H1 (cell line): ENCODE data around the gene PKP1. TPM values are rescaled to one million over a fixed set of nuclear protein-coding genes. Genes with fewer than 3 reads are reported as not detected.

Source experiments
- CTCF ChIA-PET: fragments of 300-600 bp; sonication (Branson Sonifier 250); formaldehyde crosslinking; loops from one replicate; lab custom pipeline; 2021; ENCODE audit not compliant: partially characterized antibody; lab: Charles Lee
- POLR2A ChIA-PET: fragments of 300-600 bp; sonication (Branson Sonifier 250); formaldehyde crosslinking; loops from one replicate; lab custom pipeline; 2021; ENCODE audit warnings: inconsistent platforms; ENCODE audit not compliant: partially characterized antibody; lab: Charles Lee
- DNase-seq, 2 experiments: peaks; one replicate each; pipeline versions ENCODE4 v3.0.0 to v3.0.0-alpha.2; 2010 to 2022; ENCODE audit warnings: low spot score in 2 of 2, low read depth in 1 of 2, mixed read lengths in 1 of 2
- FAIRE-seq: peaks from 2 replicates; lab custom pipeline; 2011; peaks lifted over from hg19 to GRCh38; lab: Jason Lieb, UNC
- H2AFZ ChIP-seq: 2 replicates; pipeline ENCODE4 v1.8.1; 2012; ENCODE audit warnings: low read length, inconsistent platforms
- H2AK5ac ChIP-seq: 2 replicates; pipeline ENCODE4 v1.6.1; 2013; ENCODE audit warnings: low read depth, low read length
- H2BK120ac ChIP-seq: replicated peaks from 2 replicates; pipeline ENCODE3; 2013; ENCODE audit warnings: low read depth, low read length, inconsistent platforms
- H2BK12ac ChIP-seq: 2 replicates; pipeline ENCODE4 v1.6.1; 2013; ENCODE audit warnings: low read depth, low read length
- H2BK15ac ChIP-seq: 2 replicates; pipeline ENCODE4 v1.6.1; 2013; ENCODE audit warnings: low read length
- H2BK20ac ChIP-seq: 2 replicates; pipeline ENCODE4 v1.6.1; 2013; ENCODE audit warnings: low read length
- H2BK5ac ChIP-seq: 2 replicates; pipeline ENCODE4 v1.6.1; 2013; ENCODE audit warnings: low read depth, low read length
- H3K14ac ChIP-seq: 2 replicates; pipeline ENCODE4 v1.6.1; 2013; ENCODE audit warnings: inconsistent platforms; ENCODE audit not compliant: insufficient read length
- H3K18ac ChIP-seq: 2 replicates; pipeline ENCODE4 v1.6.1; 2013; ENCODE audit warnings: low read length; ENCODE audit errors: extremely low read depth
- H3K23ac ChIP-seq: 2 replicates; pipeline ENCODE4 v1.6.1; 2013; ENCODE audit warnings: inconsistent platforms; ENCODE audit not compliant: insufficient read length
- H3K23me2 ChIP-seq: 2 replicates; pipeline ENCODE4 v1.6.1; 2013; ENCODE audit warnings: low read depth, low read length
- H3K27ac ChIP-seq: 2 replicates; pipeline ENCODE4 v1.6.1; 2011; ENCODE audit warnings: low read depth, low read length, inconsistent platforms
- H3K27me3 ChIP-seq, 4 experiments: replicated peaks in 1 of 4; 1 replicate in 1 of 4; 2 replicates in 3 of 4; pipeline versions ENCODE4 v1.6.1 to v1.8.1; 2011 to 2013; ENCODE audit warnings: low read length in 3 of 4, mild to moderate bottlenecking in 3 of 4, inconsistent platforms in 2 of 4, mixed read lengths in 2 of 4, moderate library complexity in 1 of 4; ENCODE audit not compliant: control insufficient read depth in 3 of 4, insufficient read depth in 3 of 4; ENCODE audit errors: extremely low read depth in 1 of 4
- H3K36me3 ChIP-seq, 4 experiments: 2 replicates each; pipeline versions ENCODE4 v1.6.1 to v1.8.1; 2011 to 2013; ENCODE audit warnings: mild to moderate bottlenecking in 4 of 4, low read length in 3 of 4, moderate library complexity in 2 of 4, control low read depth in 1 of 4, inconsistent platforms in 1 of 4; ENCODE audit not compliant: insufficient read depth in 4 of 4, control insufficient read depth in 2 of 4
- H3K4ac ChIP-seq: replicated peaks from 2 replicates; pipeline ENCODE3; 2013; ENCODE audit warnings: low read length, low read depth, mixed read lengths, inconsistent platforms; ENCODE audit not compliant: insufficient read length
- H3K4me1 ChIP-seq, 4 experiments: replicated peaks in 1 of 4; 1 replicate in 1 of 4; 2 replicates in 3 of 4; pipeline versions ENCODE4 v1.6.1 to v1.8.1; 2011 to 2013; ENCODE audit warnings: low read length in 3 of 4, inconsistent platforms in 2 of 4, mixed read lengths in 1 of 4; ENCODE audit not compliant: insufficient read depth in 4 of 4, control insufficient read depth in 3 of 4
- H3K4me2 ChIP-seq, 2 experiments: 2 replicates each; pipeline versions ENCODE4 v1.6.1 to v1.8.1; 2011 to 2013; ENCODE audit warnings: low read depth in 2 of 2, low read length in 2 of 2, control low read depth in 1 of 2, inconsistent platforms in 1 of 2, mild to moderate bottlenecking in 1 of 2; ENCODE audit not compliant: insufficient read depth in 1 of 2
- H3K4me3 ChIP-seq, 4 experiments: fragments of 200-600, 300-600 bp in 1 of 4; sonication (generic), shearing (Covaris generic), sonication (Bioruptor Twin) in 1 of 4; 2 replicates each; pipeline versions ENCODE4 v1.5.1 to v1.8.1; 2011 to 2016; ENCODE audit warnings: low read length in 4 of 4, low read depth in 3 of 4, control low read depth in 2 of 4, inconsistent platforms in 2 of 4, mild to moderate bottlenecking in 2 of 4, mixed read lengths in 1 of 4, moderate library complexity in 1 of 4; ENCODE audit not compliant: insufficient read depth in 2 of 4; ENCODE audit errors: extremely low read depth in 1 of 4
- H3K56ac ChIP-seq: replicated peaks from 2 replicates; pipeline ENCODE3; 2013; ENCODE audit warnings: low read depth, mild to moderate bottlenecking, mixed read lengths, low read length, inconsistent platforms; ENCODE audit not compliant: insufficient read length
- H3K79me1 ChIP-seq: 2 replicates; pipeline ENCODE4 v1.6.1; 2013; ENCODE audit warnings: low read depth, low read length, control low read depth
- H3K79me2 ChIP-seq, 2 experiments: 2 replicates each; pipeline versions ENCODE4 v1.6.1 to v1.8.1; 2012 to 2013; ENCODE audit warnings: low read length in 2 of 2, mild to moderate bottlenecking in 2 of 2, inconsistent platforms in 1 of 2; ENCODE audit not compliant: insufficient read depth in 2 of 2, control insufficient read depth in 1 of 2
- H3K9ac ChIP-seq, 4 experiments: replicated peaks in 1 of 4; 1 replicate in 1 of 4; 2 replicates in 3 of 4; pipeline versions ENCODE4 v1.6.1 to v1.8.1; 2011 to 2013; ENCODE audit warnings: low read depth in 3 of 4, low read length in 3 of 4, control low read depth in 2 of 4, mild to moderate bottlenecking in 2 of 4, moderate library complexity in 2 of 4, inconsistent platforms in 1 of 4; ENCODE audit errors: extremely low read depth in 1 of 4
- H3K9me3 ChIP-seq, 2 experiments: 2 replicates each; pipeline versions ENCODE4 v1.6.1 to v1.8.1; 2012 to 2013; ENCODE audit warnings: mild to moderate bottlenecking in 2 of 2, moderate library complexity in 2 of 2, control low read depth in 1 of 2, inconsistent platforms in 1 of 2, low read depth in 1 of 2, low read length in 1 of 2, mixed read lengths in 1 of 2; ENCODE audit not compliant: insufficient read depth in 2 of 2
- H4K20me1 ChIP-seq, 2 experiments: replicated peaks in 1 of 2; 2 replicates each; pipeline versions ENCODE3 to v1.8.1; 2011 to 2013; ENCODE audit warnings: inconsistent platforms in 2 of 2, low read length in 2 of 2, mild to moderate bottlenecking in 1 of 2; ENCODE audit not compliant: insufficient read depth in 2 of 2, control insufficient read depth in 1 of 2
- H4K5ac ChIP-seq: 2 replicates; pipeline ENCODE4 v1.6.1; 2013; ENCODE audit warnings: low read length, low read depth, mixed read lengths, inconsistent platforms; ENCODE audit not compliant: insufficient read length
- H4K8ac ChIP-seq: 2 replicates; pipeline ENCODE4 v1.8.0; 2013; ENCODE audit warnings: mild to moderate bottlenecking, moderate library complexity, low read length, inconsistent platforms; ENCODE audit not compliant: insufficient read depth; ENCODE audit errors: extremely low read depth
- H4K91ac ChIP-seq: replicated peaks from 2 replicates; pipeline ENCODE3; 2013; ENCODE audit warnings: low read length, mixed read lengths, inconsistent platforms; ENCODE audit not compliant: insufficient read length
- CHD1 ChIP-seq: IDR thresholded peaks from 2 replicates; pipeline ENCODE4 v1.6.1; 2012; ENCODE audit warnings: low read depth, low read length, improper control_type of control experiment
- CTBP2 ChIP-seq: IDR thresholded peaks from 2 replicates; pipeline ENCODE4 v1.7.0; 2011; ENCODE audit warnings: borderline replicate concordance, mild to moderate bottlenecking, moderate library complexity, mixed read lengths, low read length; ENCODE audit not compliant: insufficient read depth, insufficient read length
- EGR1 ChIP-seq: IDR thresholded peaks from 2 replicates; pipeline ENCODE4 v1.6.1; 2011; ENCODE audit warnings: low read depth, low read length, borderline replicate concordance
- RFX5 ChIP-seq: IDR thresholded peaks from 2 replicates; pipeline ENCODE4 v1.6.1; 2011; ENCODE audit warnings: low read depth, low read length, improper control_type of control experiment, borderline replicate concordance
- SIN3A ChIP-seq, 2 experiments: IDR thresholded peaks in 1 of 2; conservative IDR thresholded peaks in 1 of 2; 2 replicates each; pipeline ENCODE4 v1.6.1; 2011 to 2012; ENCODE audit warnings: low read length in 2 of 2, improper control_type of control experiment in 1 of 2, low read depth in 1 of 2, mild to moderate bottlenecking in 1 of 2
- SRF ChIP-seq: IDR thresholded peaks from 2 replicates; pipeline ENCODE4 v1.6.1; 2011; ENCODE audit warnings: mild to moderate bottlenecking, low read depth, low read length, moderate library complexity
- ZNF274 ChIP-seq: IDR thresholded peaks from 2 replicates; pipeline ENCODE4 v1.7.0; 2012; ENCODE audit warnings: low read length, borderline replicate concordance; ENCODE audit errors: extremely low read depth
- WGBS, 2 experiments: shearing (Covaris generic) in 1 of 2; methylation state at CpG; one replicate each; pipeline versions ENCODE4 v1.1.6 to v1.1.7; 2013 to 2015; ENCODE audit warnings: low lambda C conversion rate in 2 of 2, mixed read lengths in 2 of 2, inconsistent platforms in 1 of 2, low coverage in 1 of 2, missing lambda C conversion rate in 1 of 2; ENCODE audit not compliant: insufficient replicate concordance in 2 of 2, insufficient coverage in 1 of 2, insufficient read length in 1 of 2; ENCODE audit errors: extremely low coverage in 1 of 2, missing lambda C conversion rate in 1 of 2; 5-methylcytosine and 5-hydroxymethylcytosine counted together
- polyA plus RNA-seq, 7 experiments: library from polyadenylated mRNA; depleted of rRNA in 3 of 7; stranded (reverse) in 5 of 7; unstranded in 2 of 7; fragments of >200 nt in 5 of 7; fragments of 200-250 nt in 2 of 7; gene quantifications; 1 replicate in 5 of 7; 2 replicates in 1 of 7; 4 replicates in 1 of 7; pipeline versions ENCODE4 v1.2.1 to v1.2.3, GENCODE V29; 2011 to 2013; ENCODE audit warnings: missing spikeins in 2 of 7, mixed read lengths in 2 of 7
- total RNA-seq: library from RNA; stranded (reverse); fragmentation: NEBNext Ultra II Directional; extraction: Animal tissue kit (Norgen Biotek cat#: 25700); gene quantifications from 2 replicates; pipeline ENCODE4 v1.2.1, GENCODE V29; 2021
- TF ChIP-seq, protein P1 (sequence below): IDR thresholded peaks from 2 replicates; pipeline ENCODE4 v1.6.1; 2012; ENCODE audit warnings: inconsistent platforms

PKP1 gene
- total and polyA plus RNA-seq, 2 of the 8 experiments (the other 6 are each of a cell fraction or from before 2014, with no cell fraction given), result 0.21 to 0.95 TPM

DNA sequence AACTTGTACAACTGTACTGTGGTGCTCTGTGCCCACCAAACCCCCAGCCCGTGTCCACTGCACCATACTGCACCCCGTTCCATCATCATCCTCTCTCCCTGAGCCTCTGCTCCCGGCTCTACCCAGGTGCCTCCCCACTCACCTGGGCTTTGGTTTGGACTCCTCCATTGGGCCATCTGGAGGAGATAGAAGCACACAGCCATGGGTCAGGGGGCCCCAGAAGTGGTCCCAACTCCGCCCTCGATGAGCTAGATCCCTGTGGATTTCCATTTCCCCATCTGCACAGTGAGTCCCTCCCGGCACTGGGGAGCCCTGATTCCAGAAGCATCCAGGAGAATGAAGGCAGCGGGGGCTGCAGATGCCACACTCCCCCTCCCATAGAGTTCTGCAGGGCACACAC, 83.4 kb downstream of the PKP1 start:
- Histone ChIP-seq H3K27me3 (no peaks in the 10 kb centered on the region), H4K5ac (no peak overlapping the region), H2BK5ac (no peak overlapping the region; the same call in 1 of the 2 replicates), H2AK5ac (no peak overlapping the region), H3K18ac (no peak overlapping the region), H3K23me2 (no peaks in the 10 kb centered on the region), H4K20me1 (no peaks in the 10 kb centered on the region), H2BK120ac (no peak overlapping the region), H3K4me2 (no peak overlapping the region), H3K4me1 (peaks cover 0 to 5% (median under 1%) of the 10 kb centered on the region in 4 experiments; a peak in 4 of 7 replicates), H2BK15ac (no peak overlapping the region), H3K36me3 (no peaks in the 10 kb centered on the region), H2AFZ (no peak overlapping the region), H4K8ac (no peak overlapping the region), H3K9ac (no peak overlapping the region), H3K4ac (no peak overlapping the region), H3K27ac (no peak overlapping the region), H3K23ac (no peak overlapping the region), H3K14ac (no peak overlapping the region), H4K91ac (no peak overlapping the region), H2BK20ac (no peak overlapping the region), H3K56ac (no peak overlapping the region), H2BK12ac (no peak overlapping the region), H3K4me3 (no peak overlapping the region), H3K9me3 (no peaks in the 10 kb centered on the region), H3K79me2 (no peaks in the 10 kb centered on the region), H3K79me1 (no peaks in the 10 kb centered on the region)
- 73% methylated on average over 7 of the region's 7 CpGs; no CpG with 5 or more reads in 1 of the 2 experiments for WGBS, 2 experiments
- FAIRE-seq, result no peak
- DNase-seq, result no peak
- ChIA-PET CTCF (interaction anchor here (0.6 to 14.7 kb wide), 7 partner anchors 8 to 1980 kb away, joined by 3 to 275 read pairs (median 5); partner anchors contain the start of gene TNNT2), POLR2A (interaction anchor here (0.8 to 2.0 kb wide), 4 partner anchors 9 to 23 kb away, joined by 3 to 7 read pairs (median 4); no protein-coding TSS in a partner anchor)
- no peak for TF ChIP-seq CHD1
- TF ChIP-seq, protein P1, sequence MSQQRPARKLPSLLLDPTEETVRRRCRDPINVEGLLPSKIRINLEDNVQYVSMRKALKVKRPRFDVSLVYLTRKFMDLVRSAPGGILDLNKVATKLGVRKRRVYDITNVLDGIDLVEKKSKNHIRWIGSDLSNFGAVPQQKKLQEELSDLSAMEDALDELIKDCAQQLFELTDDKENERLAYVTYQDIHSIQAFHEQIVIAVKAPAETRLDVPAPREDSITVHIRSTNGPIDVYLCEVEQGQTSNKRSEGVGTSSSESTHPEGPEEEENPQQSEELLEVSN, result no peak
- TF ChIP-seq RFX5, result no peak
- TF ChIP-seq ZNF274, result no peak
- no peak for TF ChIP-seq EGR1
- TF ChIP-seq SIN3A (conservative IDR thresholded peaks at IDR 0.05 in 1 of 2, IDR thresholded peaks at IDR 0.05 in 1 of 2; ENCODE audit: low read depth in 1 of 2, low read length in 2 of 2), result no peak
- no peak for TF ChIP-seq SRF
- no peak for TF ChIP-seq CTBP2
